Loucy (cell line): Measurements from ENCODE around the gene MOV10L1.

Experiments
- H2AFZ ChIP-seq: fragments of 200-600 bp; sonication (generic); 2 replicates; pipeline ENCODE4 v1.6.0; 2016; ENCODE audit warnings: antibody characterized with exemption, mild to moderate bottlenecking, low read length, moderate library complexity
- H3F3A ChIP-seq: fragments of 200-600 bp; 2 replicates; pipeline ENCODE4 v1.6.0; 2016; ENCODE audit warnings: antibody characterized with exemption, low read depth, mild to moderate bottlenecking
- H3K27me3 ChIP-seq: fragments of 200-600 bp; sonication (generic); 2 replicates; pipeline ENCODE4 v1.6.1; 2014; ENCODE audit warnings: low read length, mild to moderate bottlenecking; ENCODE audit not compliant: insufficient read depth, poor library complexity, severe bottlenecking
- H3K36me3 ChIP-seq: fragments of 200-600 bp; sonication (generic); 2 replicates; pipeline ENCODE4 v1.6.1; 2016; ENCODE audit warnings: low read length; ENCODE audit not compliant: insufficient read depth
- H3K4me1 ChIP-seq: fragments of 200-600 bp; sonication (generic); 2 replicates; pipeline ENCODE4 v1.5.1; 2014; ENCODE audit warnings: low read length, mild to moderate bottlenecking; ENCODE audit not compliant: insufficient read depth, poor library complexity, severe bottlenecking
- H3K4me2 ChIP-seq: fragments of 200-600 bp; sonication (generic); 2 replicates; pipeline ENCODE4 v1.6.0; 2014; ENCODE audit warnings: antibody characterized with exemption, low read length, low read depth, mild to moderate bottlenecking; ENCODE audit not compliant: poor library complexity, severe bottlenecking
- H3K4me3 ChIP-seq: fragments of 200-600 bp; sonication (generic); 2 replicates; pipeline ENCODE4 v1.5.1; 2014; ENCODE audit warnings: low read length, mild to moderate bottlenecking, mixed read lengths; ENCODE audit not compliant: poor library complexity, severe bottlenecking
- H3K79me2 ChIP-seq: fragments of 200-600 bp; sonication (generic); 2 replicates; pipeline ENCODE4 v1.6.1; 2014; ENCODE audit warnings: low read length; ENCODE audit not compliant: insufficient read depth
- H3K9ac ChIP-seq: fragments of 200-600 bp; sonication (generic); 2 replicates; pipeline ENCODE4 v1.6.0; 2014; ENCODE audit warnings: mild to moderate bottlenecking, low read depth, low read length, moderate library complexity; ENCODE audit not compliant: poor library complexity, severe bottlenecking
- H3K9me2 ChIP-seq: fragments of 200-600 bp; sonication (generic); replicated peaks from 2 replicates; pipeline ENCODE4 v1.6.1; 2016; ENCODE audit warnings: low read depth, low read length, mixed read lengths
- H3K9me3 ChIP-seq: fragments of 200-600 bp; sonication (generic); 2 replicates; pipeline ENCODE4 v1.6.1; 2014; ENCODE audit warnings: mild to moderate bottlenecking, antibody characterized with exemption, low read length, low read depth; ENCODE audit not compliant: insufficient read depth
- H4K20me1 ChIP-seq: fragments of 200-600 bp; sonication (generic); 2 replicates; pipeline ENCODE4 v1.6.0; 2014; ENCODE audit warnings: antibody characterized with exemption, low read length, mild to moderate bottlenecking; ENCODE audit not compliant: insufficient read depth, poor library complexity, severe bottlenecking
- CTCF ChIP-seq: fragments of 200-600 bp; sonication (generic); conservative IDR thresholded peaks from 2 replicates; pipeline ENCODE4 v1.5.1; 2014; ENCODE audit warnings: mild to moderate bottlenecking, antibody characterized with exemption, low read length
- EZH2phosphoT487 ChIP-seq: fragments of 200-600 bp; IDR thresholded peaks from 2 replicates; pipeline ENCODE4 v1.6.1; 2018; ENCODE audit warnings: antibody characterized with exemption, mild to moderate bottlenecking, moderate library complexity, borderline replicate concordance

The MOV10L1 gene

DNA sequence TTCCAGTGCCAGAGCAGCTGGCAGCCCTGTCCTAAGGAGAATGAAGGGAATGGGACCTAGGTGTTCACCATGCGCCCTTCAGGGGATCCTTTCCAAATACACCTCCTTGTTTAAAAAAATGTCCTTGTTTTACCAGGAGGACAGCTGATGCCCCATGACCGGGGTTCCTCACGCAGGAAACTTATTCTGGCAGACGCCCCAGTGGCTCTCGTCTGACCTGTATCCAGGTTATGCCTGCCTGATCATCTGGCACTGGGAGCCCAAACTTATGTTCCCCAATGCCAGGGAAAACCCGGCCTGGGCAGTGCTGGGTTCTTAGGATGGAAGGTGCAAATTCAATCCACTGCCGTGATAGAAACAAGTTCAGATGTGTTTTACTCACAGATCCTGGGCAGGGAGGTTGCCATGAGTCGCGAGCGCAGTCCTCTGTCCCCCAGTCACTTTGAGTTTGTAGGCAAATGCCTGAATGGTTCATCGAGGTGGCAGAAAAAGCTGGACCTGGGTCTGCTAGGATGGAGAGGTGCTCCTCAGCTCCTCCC is 31.5 kb downstream of the MOV10L1 start:
- no peaks in the 10 kb centered on the region for H3F3A ChIP-seq
- H4K20me1 ChIP-seq: no peaks in the 10 kb centered on the region
- H3K36me3 ChIP-seq: no peaks in the 10 kb centered on the region
- H2AFZ ChIP-seq: no peak overlapping the region
- no peak overlapping the region for H3K9ac ChIP-seq
- no peaks in the 10 kb centered on the region for H3K9me2 ChIP-seq
- TF ChIP-seq EZH2phosphoT487: no peak
- no peak for TF ChIP-seq CTCF
- no peaks in the 10 kb centered on the region for H3K79me2 ChIP-seq
- no peak overlapping the region for H3K4me3 ChIP-seq
- no peaks in the 10 kb centered on the region for H3K4me1 ChIP-seq
- no peaks in the 10 kb centered on the region for H3K9me3 ChIP-seq
- H3K4me2 ChIP-seq: no peak overlapping the region
- no peaks in the 10 kb centered on the region for H3K27me3 ChIP-seq

DNA sequence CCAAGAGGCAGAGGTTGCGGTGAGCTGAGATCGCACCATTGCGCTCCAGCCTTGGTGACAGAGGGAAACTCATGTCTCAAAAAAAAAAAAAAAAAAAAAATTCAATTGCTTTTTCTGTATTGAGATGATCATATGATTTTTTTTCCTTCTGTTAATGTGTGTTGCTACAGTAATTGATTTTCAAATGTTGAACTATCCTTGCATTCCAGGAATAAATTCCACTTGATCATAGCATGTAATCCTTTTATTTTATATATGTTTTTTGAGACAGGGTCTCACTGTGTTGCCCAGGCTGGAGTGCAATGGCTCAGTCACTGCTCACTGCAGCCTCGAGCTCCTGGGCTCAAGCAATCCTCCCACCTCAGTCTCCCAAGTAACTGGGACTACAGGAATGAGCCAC is 33.3 kb downstream of the MOV10L1 start:
- H3K79me2 ChIP-seq: no peaks in the 10 kb centered on the region
- H3K4me2 ChIP-seq: no peak overlapping the region
- H3K4me3 ChIP-seq: no peak overlapping the region
- no peaks in the 10 kb centered on the region for H3K9me3 ChIP-seq
- TF ChIP-seq CTCF: no peak
- no peak for TF ChIP-seq EZH2phosphoT487
- H4K20me1 ChIP-seq: no peaks in the 10 kb centered on the region
- H3K4me1 ChIP-seq: no peaks in the 10 kb centered on the region
- H2AFZ ChIP-seq: no peak overlapping the region
- H3K36me3 ChIP-seq: no peaks in the 10 kb centered on the region
- no peaks in the 10 kb centered on the region for H3K9me2 ChIP-seq
- H3F3A ChIP-seq: no peaks in the 10 kb centered on the region
- H3K9ac ChIP-seq: no peak overlapping the region
- H3K27me3 ChIP-seq: no peaks in the 10 kb centered on the region

- Histone ChIP-seq H3K4me3 (no peak overlapping the region), H3K9me3 (no peaks in the 10 kb centered on the region), H3K9ac (no peak overlapping the region), H3K4me2 (no peak overlapping the region), H3F3A (no peaks in the 10 kb centered on the region), H3K36me3 (no peaks in the 10 kb centered on the region), H2AFZ (no peak overlapping the region), H3K4me1 (no peaks in the 10 kb centered on the region), H3K79me2 (no peaks in the 10 kb centered on the region), H4K20me1 (no peaks in the 10 kb centered on the region), H3K27me3 (no peaks in the 10 kb centered on the region), H3K9me2 (no peaks in the 10 kb centered on the region)
- TF ChIP-seq EZH2phosphoT487 (no peak), CTCF (no peak)
These were observed 35.2 kb downstream of the MOV10L1 start for GRCh38 chr22:50125029-50125428.
